Epithelial cell of proximal tubule (primary cell): ENCODE data around the gene FSTL4. TPM values are rescaled to one million over a fixed set of nuclear protein-coding genes. Genes with fewer than 3 reads are reported as not detected.

Source experiments
- DNase-seq: peaks from one replicate; pipeline ENCODE4 v3.0.0-alpha.2; 2011; ENCODE audit warnings: low read depth
- H3K4me3 ChIP-seq: 2 replicates; pipeline ENCODE4 v1.5.1; 2011; ENCODE audit warnings: low read depth, mild to moderate bottlenecking, low read length
- total RNA-seq: library from RNA; depleted of rRNA; stranded (reverse); fragments of >200 nt; gene quantifications from 2 replicates; pipeline ENCODE4 v1.2.3, GENCODE V29; 2015
- TF ChIP-seq, protein P1 (sequence below): conservative IDR thresholded peaks from 2 replicates; pipeline ENCODE4 v1.5.1; 2012; ENCODE audit warnings: low read depth, mild to moderate bottlenecking, low read length

Gene FSTL4
- total RNA-seq, 1 donor from 2014 or later: not detected

DNA sequence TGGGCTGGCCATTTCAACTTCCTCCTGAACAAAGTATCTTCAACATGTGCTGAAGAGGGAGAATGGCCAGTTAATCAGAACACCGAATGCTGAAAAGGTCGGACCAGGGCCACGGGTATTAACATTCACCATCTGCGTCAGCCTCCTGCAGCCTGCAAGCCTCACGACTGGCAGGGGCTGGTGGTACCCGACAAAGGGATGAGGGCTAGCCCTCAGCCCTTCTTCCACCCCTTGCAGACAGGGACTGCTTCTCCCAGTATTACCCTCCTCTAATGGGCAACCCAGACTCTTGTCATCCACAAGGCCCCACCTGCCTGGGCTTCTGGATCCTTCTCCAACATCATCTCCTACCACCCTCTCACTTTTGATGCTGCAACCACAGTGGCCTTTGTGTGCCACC lies 246.6 kb downstream of the FSTL4 start:
- H3K4me3 ChIP-seq: no peak overlapping the region
- DNase-seq: no peak
- TF ChIP-seq, protein P1, sequence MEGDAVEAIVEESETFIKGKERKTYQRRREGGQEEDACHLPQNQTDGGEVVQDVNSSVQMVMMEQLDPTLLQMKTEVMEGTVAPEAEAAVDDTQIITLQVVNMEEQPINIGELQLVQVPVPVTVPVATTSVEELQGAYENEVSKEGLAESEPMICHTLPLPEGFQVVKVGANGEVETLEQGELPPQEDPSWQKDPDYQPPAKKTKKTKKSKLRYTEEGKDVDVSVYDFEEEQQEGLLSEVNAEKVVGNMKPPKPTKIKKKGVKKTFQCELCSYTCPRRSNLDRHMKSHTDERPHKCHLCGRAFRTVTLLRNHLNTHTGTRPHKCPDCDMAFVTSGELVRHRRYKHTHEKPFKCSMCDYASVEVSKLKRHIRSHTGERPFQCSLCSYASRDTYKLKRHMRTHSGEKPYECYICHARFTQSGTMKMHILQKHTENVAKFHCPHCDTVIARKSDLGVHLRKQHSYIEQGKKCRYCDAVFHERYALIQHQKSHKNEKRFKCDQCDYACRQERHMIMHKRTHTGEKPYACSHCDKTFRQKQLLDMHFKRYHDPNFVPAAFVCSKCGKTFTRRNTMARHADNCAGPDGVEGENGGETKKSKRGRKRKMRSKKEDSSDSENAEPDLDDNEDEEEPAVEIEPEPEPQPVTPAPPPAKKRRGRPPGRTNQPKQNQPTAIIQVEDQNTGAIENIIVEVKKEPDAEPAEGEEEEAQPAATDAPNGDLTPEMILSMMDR: no peak

DNA sequence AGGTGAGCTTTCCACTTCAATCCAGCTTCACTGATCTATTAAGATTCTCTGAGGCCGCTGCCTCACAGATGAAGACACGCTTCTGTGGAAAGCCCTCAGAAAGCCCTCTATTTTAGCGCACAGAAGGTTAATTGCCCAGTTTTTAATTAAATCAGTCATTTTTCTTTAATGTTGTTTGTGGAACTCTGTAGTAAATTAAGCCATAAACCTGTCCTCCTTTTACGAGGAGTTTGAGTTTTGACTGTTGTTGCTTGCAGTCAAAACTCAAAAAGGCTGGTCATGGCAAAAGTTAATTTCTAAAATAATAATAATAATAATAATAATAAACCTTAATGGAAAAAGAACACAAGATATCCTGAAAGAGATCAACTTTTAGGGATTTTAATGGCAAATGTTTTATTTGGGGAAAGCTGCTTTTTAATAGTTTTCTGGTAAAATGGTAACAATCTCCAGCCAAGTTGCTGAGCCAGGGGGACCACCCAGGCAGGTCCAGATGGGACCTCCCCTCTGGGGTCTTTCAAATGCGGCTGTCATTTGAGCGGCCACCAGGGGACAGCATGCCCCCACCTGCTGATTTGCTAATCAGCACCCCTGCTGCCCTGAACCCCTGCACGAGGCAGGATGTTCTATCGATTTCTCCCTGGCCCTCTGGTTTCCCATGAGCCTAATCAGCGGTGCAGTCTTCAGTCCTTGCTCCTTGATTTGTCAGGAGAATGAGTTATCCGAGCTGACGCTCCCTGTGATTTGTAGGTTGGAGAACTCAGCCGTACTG lies 247.2 kb downstream of the FSTL4 start:
- TF ChIP-seq, protein P1: peak; percentile 37

DNA sequence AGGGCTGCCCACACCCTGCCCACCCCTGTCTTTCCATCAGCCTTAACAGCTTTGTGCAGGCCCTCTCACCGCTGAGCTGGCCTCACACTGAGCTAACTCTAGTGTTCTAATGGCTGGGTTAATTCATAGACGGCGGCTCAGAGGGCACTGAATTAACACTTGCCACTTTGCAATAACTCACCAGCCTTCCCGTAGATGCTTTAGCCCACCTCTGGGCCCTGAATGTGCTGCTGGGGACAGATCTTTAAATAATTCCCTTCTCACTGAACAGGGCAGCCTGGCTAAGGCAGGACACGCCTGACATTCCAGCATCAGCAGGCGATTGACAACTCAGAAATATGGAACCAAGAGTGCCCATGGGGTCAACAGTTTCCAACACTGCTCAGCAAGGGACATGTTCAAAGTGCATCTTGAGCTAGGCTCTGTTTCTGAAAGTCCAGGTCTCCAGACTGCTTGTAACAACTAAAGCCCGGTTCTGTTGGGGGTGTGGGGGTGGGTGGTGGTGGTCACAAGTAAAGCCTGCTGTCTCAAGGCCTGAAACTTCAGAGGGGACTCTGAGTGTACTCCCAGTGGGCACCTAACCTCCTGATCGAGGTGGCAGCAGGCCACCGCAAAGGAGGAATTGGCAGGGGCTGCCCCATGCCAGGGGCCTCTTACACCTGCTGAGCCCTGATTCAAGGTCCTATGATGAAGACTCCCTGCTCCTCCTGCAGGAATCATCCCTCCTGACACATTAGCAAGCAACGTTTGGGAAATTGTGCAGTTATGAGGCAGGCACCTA lies 248.3 kb downstream of the FSTL4 start:
- no peak for DNase-seq
- TF ChIP-seq, protein P1: no peak
- H3K4me3 ChIP-seq: no peak overlapping the region

More for the DNA sequence above, 247.2 kb downstream of the FSTL4 start:
- no peak overlapping the region for H3K4me3 ChIP-seq
- DNase-seq: no peak

DNA sequence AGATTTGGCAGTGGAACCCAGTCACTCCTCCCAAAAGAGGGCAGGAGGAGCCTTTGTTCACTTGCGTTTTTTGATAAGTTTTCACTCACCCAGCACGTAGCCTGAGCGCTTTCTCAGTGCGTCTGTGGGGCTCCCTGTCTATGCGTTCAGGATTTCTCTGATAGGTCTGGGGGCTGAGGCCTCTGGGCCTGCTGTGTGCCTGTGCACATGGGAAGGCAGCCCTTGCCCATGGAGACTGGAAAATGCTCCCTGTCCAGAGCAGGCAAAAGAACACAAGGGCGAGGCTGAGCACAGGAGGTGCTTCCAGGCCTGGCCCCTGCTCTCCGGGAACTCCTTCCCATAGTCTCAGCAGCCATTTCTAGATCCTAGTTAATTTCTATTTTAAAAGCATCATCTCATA lies 249.9 kb downstream of the FSTL4 start:
- DNase-seq: no peak
- no peak overlapping the region for H3K4me3 ChIP-seq
- TF ChIP-seq, protein P1: no peak

DNA sequence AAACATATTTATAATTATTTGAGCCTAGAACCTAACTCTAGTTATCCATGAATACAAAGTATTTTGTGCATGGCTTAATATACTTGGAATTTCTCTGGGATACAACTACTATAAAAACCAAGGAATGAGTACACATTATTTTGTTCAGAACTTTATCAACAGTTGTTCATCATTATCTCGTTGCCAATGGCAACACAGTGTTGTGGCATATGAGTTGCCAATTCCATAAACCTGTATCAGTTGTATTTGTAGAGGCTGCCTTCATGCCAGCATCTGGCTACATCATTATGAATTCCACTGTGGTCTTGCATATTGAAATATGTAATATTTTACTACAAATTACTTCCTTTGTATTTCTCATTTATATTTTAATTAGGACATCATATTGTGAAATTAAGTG lies 250.4 kb downstream of the FSTL4 start:
- no peak overlapping the region for H3K4me3 ChIP-seq
- TF ChIP-seq, protein P1: no peak

DNA sequence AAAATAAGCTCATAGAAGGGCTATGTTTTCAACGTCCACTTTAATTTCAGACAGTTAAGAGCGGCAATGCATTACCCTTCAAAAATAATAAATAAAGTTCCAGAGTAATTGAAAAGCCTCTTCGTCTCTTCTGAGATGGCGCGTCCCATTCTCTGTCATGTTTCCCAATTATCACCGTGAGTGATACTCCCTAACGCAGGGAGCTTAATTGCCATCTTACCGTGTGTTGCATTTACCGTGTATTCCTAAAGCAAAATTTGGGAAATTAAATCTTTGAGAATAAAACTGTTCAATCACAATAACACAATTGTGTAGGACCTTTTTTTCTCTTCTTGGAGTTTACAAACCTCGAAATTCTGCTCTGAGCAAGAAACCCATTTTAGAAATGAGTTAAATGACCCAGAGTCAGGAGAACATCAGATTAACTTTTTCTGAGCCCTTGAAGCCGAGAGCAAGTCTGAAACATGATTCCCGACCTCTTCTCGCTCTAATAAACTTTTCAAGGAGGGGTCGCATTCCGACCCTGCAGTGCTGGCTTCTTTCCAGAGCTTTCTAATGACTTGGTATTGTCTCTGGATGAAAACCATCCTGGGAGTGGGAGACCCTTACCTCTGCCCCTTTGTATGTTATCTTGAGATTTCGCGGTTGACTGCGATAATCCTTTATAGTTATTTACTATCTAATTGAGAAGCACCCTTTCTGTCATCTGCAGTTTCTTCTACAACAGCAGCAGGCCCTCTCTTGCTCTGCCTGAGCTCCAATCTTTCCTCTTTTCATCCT lies 251.5 kb downstream of the FSTL4 start:
- TF ChIP-seq, protein P1: no peak
- no peak overlapping the region for H3K4me3 ChIP-seq
- no peak for DNase-seq

More for the DNA sequence above, 250.4 kb downstream of the FSTL4 start:
- no peak for DNase-seq
